Fibroblast of pulmonary artery (primary cell): ENCODE results near the gene PATJ.

ENCODE experiments used
- DNase-seq: peaks from one replicate; pipeline ENCODE4 v3.0.0-alpha.2; 2010; ENCODE audit warnings: low read depth
- H3K4me3 ChIP-seq: replicated peaks from 2 replicates; pipeline ENCODE4 v1.5.1; 2011; ENCODE audit warnings: low read depth, mild to moderate bottlenecking, control low read depth, low read length, moderate library complexity
- TF ChIP-seq, protein P1 (sequence below): IDR thresholded peaks from 2 replicates; pipeline ENCODE4 v1.5.1; 2011; ENCODE audit warnings: mild to moderate bottlenecking, control low read depth, low read length, inconsistent platforms; ENCODE audit errors: missing control alignments

The PATJ gene

DNA sequence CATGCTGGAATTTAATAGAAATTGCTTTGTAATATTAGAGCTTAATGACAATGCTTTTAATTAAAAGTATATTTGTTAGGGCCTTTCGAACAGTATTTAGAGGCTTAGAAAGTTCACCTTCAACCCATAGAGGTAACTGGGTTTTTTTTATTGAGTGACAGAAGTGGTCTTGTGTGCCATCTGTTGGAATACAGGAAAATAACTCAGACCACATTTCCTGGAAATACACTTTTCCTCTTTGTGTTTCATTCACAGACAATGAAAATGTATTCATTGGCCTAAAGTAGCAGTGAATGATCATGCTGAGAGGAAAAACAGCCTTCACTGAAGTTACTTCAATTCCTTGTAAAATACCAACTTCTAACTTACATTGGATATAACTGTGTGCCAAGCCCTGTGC lies 368.8 kb downstream of the PATJ start:
- TF ChIP-seq, protein P1, sequence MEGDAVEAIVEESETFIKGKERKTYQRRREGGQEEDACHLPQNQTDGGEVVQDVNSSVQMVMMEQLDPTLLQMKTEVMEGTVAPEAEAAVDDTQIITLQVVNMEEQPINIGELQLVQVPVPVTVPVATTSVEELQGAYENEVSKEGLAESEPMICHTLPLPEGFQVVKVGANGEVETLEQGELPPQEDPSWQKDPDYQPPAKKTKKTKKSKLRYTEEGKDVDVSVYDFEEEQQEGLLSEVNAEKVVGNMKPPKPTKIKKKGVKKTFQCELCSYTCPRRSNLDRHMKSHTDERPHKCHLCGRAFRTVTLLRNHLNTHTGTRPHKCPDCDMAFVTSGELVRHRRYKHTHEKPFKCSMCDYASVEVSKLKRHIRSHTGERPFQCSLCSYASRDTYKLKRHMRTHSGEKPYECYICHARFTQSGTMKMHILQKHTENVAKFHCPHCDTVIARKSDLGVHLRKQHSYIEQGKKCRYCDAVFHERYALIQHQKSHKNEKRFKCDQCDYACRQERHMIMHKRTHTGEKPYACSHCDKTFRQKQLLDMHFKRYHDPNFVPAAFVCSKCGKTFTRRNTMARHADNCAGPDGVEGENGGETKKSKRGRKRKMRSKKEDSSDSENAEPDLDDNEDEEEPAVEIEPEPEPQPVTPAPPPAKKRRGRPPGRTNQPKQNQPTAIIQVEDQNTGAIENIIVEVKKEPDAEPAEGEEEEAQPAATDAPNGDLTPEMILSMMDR, result no peak
- H3K4me3 ChIP-seq, result no peak overlapping the region

DNA sequence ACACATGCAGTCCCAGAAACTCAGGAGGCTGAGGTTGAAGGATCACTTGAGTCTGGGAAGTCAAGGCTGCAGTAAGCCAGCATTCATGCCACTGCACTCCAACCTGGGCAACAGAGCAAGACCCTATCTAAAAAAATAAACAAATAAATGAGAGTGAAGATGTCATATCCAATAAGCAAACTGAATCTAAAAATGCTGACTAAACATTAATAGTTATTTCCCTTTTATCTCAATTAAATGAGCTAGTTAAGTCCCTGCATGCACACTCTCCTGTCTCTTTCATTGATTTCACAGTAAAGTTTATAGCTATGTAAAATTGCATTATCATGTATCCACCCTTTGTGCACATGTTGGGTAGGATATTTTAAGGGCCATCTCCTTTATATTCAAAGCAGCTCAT lies 371.2 kb downstream of the PATJ start:
- TF ChIP-seq, protein P1, result no peak
- no peak overlapping the region for H3K4me3 ChIP-seq
- DNase-seq, result no peak

More for the DNA sequence above, 368.8 kb downstream of the PATJ start:
- DNase-seq, result no peak

DNA sequence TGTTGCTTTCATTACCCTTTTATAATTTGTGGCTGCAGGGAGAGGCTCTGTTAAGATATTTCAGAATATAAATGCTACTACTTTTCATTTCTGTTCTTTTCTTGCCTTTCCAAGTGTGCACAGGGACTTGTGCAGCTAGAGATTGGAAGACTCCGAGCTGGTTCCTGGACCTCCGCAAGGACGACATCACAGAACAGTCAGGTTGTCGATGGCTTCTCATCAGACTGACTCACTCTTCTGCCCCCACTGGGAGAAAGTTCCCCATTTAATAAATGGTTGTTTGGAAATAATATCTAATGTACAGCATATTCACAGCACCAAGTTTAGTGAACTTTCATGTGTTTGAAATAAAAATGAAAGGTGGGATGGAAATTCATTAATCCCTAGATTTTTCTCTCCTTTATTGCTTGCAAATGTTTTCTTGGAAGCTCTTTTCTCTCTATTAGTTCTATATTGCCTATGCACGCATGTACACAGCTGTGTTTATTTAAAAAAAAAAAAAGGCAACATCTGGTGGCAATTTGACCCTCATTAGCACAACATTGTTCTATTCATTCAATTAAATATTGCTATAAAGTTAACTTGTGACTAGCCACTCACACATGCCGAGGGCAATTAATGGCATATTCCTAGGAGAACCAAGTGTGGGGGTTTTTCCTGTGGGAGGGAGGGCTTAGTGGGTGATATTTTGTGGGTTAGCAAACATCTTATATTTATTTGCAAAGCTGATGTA lies 374.9 kb downstream of the PATJ start:
- H3K4me3 ChIP-seq, result no peak overlapping the region
- TF ChIP-seq, protein P1, result no peak
- DNase-seq, result no peak

DNA sequence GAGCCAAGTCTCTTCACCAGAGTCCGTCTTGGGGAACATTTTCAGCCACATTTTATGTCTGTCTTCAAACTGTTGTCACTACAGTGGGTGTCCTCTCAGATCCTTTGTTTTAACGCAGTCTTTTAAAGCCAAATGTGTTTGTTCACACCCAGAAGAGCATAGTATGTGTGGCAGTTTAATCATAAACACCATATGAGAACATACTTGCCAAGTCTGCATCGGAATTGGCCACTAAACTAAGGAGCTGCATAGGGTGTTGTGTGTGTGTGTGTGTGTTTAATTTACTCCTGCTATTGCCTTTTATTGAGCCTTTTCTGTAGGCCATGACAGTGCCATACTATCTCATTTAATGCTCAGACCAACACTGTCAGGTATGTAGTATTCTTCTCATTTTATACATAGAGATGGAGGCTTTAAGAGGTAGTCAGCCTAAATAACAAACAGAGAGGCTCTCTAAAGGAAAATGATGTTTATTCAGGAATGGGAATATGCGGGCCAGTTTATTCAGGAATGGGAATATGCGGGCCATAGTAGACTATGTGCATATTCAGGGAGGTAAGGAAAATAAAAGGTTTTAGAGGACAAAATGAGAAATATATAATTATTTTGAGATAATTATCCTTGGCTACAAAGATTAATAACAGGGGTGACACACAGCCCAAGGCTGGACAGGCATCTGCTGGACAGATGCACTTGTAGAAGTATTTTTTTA lies 384.5 kb downstream of the PATJ start:
- no peak for DNase-seq
- TF ChIP-seq, protein P1, result no peak
- no peak overlapping the region for H3K4me3 ChIP-seq

DNA sequence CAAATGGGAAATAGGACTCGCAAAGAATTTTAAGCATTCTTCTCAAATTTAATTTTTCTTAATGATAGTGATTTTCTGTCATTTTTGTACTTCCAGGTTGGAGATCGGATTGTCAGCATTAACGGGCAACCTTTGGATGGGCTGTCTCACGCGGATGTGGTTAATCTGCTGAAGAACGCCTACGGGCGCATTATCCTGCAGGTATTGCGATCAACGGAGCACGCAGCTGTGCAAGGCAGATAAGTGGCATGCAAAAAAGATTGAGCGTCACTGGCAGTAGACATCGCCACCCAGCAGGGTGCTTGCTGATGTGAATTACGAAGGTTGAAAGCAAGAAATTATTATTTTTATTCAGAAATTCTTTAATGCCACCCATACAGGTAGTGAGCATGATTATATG lies 386.5 kb downstream of the PATJ start:
- TF ChIP-seq, protein P1, result no peak
- H3K4me3 ChIP-seq, result no peak overlapping the region
- DNase-seq, result no peak

DNA sequence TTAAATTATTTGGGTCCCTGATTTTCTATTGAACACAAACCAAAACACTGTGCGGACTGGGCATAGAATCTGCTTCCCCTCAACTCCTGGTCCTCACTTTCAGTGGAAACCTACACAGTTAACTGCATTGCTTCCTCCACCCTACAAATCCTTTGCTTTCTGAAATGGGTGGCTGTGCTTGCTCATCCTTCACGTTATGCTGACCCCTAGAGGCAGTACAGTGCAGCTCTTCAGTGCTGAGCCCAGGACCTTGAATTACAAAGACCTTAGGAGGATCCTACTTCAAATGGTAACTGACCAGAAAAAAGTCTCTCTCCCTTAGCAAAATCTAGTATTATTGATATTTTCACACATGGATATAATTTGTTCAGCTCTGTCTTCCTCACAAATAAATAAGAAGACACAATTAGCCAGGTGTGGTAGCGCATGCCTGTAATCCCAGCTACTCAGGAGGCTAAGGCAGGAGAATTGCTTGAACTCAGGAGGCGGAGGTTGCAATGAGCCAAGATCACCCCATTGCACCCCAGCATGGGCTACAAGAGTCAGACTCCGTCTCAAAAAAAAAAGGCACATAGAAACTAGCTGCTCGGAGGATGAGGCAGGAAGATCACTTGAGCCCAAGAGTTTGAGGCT lies 388.9 kb downstream of the PATJ start:
- peak; percentile 78 for DNase-seq
- TF ChIP-seq, protein P1, result peak; percentile 100

More for the DNA sequence above, 388.9 kb downstream of the PATJ start:
- no peak overlapping the region for H3K4me3 ChIP-seq
